GM12878 (cell line): ENCODE measurements around the gene ABCA7. TPM values are rescaled to one million over a fixed set of nuclear protein-coding genes. Genes with fewer than 3 reads are reported as not detected.

Experiments
- ATAC-seq: fragments of 200-7000 bp; cut with Tn5 transposase; 3 replicates; pipeline ENCODE4 v1.9.1; 2020; ENCODE audit warnings: mild to moderate bottlenecking, moderate library complexity
- BruUV-seq: library from RNA; stranded (reverse); fragments of 400-500 nt; replicated peaks from 2 replicates; lab custom pipeline; 2021; lab: Mats Ljungman, UMichigan
- CTCF ChIA-PET: fragments of 300-600 bp; sonication (Branson Sonifier 250); formaldehyde crosslinking; extraction: SDS; loops from one replicate; lab custom pipeline; 2021; ENCODE audit warnings: inconsistent platforms; lab: Yijun Ruan, JAX
- POLR2A ChIA-PET: fragments of 350-600 bp; formaldehyde crosslinking; extraction: SDS; loops from one replicate; lab custom pipeline; 2021; ENCODE audit warnings: inconsistent platforms; lab: Charles Lee
- RAD21 ChIA-PET: fragments of 300-600 bp; sonication (Branson Sonifier 250); formaldehyde crosslinking; loops from one replicate; lab custom pipeline; 2023; ENCODE audit warnings: antibody characterized with exemption; ENCODE audit not compliant: unreplicated experiment; lab: Charles Lee
- SMC1A ChIA-PET: fragments of 300-600 bp; sonication (Branson Sonifier 250); formaldehyde crosslinking; loops from one replicate; lab custom pipeline; 2023; ENCODE audit not compliant: unreplicated experiment, uncharacterized antibody; lab: Charles Lee
- DNase-seq: peaks from one replicate; pipeline ENCODE4 v3.0.0-alpha.2; 2011; ENCODE audit warnings: low read depth, low spot score
- FAIRE-seq: peaks from 3 replicates; lab custom pipeline; 2011; peaks lifted over from hg19 to GRCh38; lab: Jason Lieb, UNC
- H2AFZ ChIP-seq: 2 replicates; pipeline ENCODE4 v1.6.0; 2011; ENCODE audit warnings: low read depth, low read length, control low read depth; ENCODE audit not compliant: control insufficient read depth
- H3K27ac ChIP-seq: 2 replicates; pipeline ENCODE4 v1.5.1; 2011; ENCODE audit warnings: control low read depth; ENCODE audit not compliant: control insufficient read depth, insufficient read depth
- H3K27me3 ChIP-seq, 2 experiments: replicated peaks in 1 of 2; 2 replicates each; pipeline versions ENCODE4 v1.6.0 to v1.6.1; 2011; ENCODE audit warnings: low read length in 1 of 2; ENCODE audit not compliant: control insufficient read depth in 2 of 2, insufficient read depth in 2 of 2
- H3K36me3 ChIP-seq, 2 experiments: 2 replicates each; pipeline ENCODE4 v1.5.1; 2011; ENCODE audit warnings: low read length in 1 of 2; ENCODE audit not compliant: control insufficient read depth in 2 of 2, insufficient read depth in 2 of 2
- H3K4me1 ChIP-seq: 2 replicates; pipeline ENCODE4 v1.6.1; 2011; ENCODE audit warnings: mild to moderate bottlenecking, low read length, moderate library complexity, mixed read lengths; ENCODE audit not compliant: control insufficient read depth, insufficient read depth
- H3K4me2 ChIP-seq: 2 replicates; pipeline ENCODE4 v1.6.0; 2011; ENCODE audit warnings: control low read depth; ENCODE audit not compliant: control insufficient read depth, insufficient read depth
- H3K4me3 ChIP-seq: fragments of 200-600 bp; sonication (generic); 2 replicates; pipeline ENCODE4 v1.5.1; 2016
- H3K79me2 ChIP-seq: 2 replicates; pipeline ENCODE4 v1.6.0; 2011; ENCODE audit warnings: low read length; ENCODE audit not compliant: control insufficient read depth, insufficient read depth
- H3K9ac ChIP-seq: 2 replicates; pipeline ENCODE4 v1.8.0; 2011; ENCODE audit warnings: low read length, control low read depth, mixed read lengths; ENCODE audit not compliant: control insufficient read depth, insufficient read depth
- H3K9me3 ChIP-seq: replicated peaks from 3 replicates; pipeline ENCODE4 v1.5.1; 2011; ENCODE audit warnings: mild to moderate bottlenecking, low read length; ENCODE audit not compliant: control insufficient read depth, insufficient read depth
- H4K20me1 ChIP-seq: 2 replicates; pipeline ENCODE4 v1.6.0; 2011; ENCODE audit not compliant: control insufficient read depth, insufficient read depth
- ATF2 ChIP-seq: IDR thresholded peaks from 2 replicates; pipeline ENCODE4 v1.6.1; 2012; ENCODE audit warnings: low read length, inconsistent platforms
- CEBPB ChIP-seq, 2 experiments: fragments of 150-350 bp in 1 of 2; IDR thresholded peaks; 2 replicates each; pipeline ENCODE4 v1.6.1; 2012 to 2014; ENCODE audit warnings: low read depth in 2 of 2, low read length in 2 of 2, borderline replicate concordance in 1 of 2, inconsistent platforms in 1 of 2
- CREM ChIP-seq: IDR thresholded peaks from 2 replicates; pipeline ENCODE4 v1.6.1; 2014; ENCODE audit warnings: antibody characterized with exemption, low read depth
- CTCF ChIP-seq, 3 experiments: IDR thresholded peaks in 2 of 3; conservative IDR thresholded peaks in 1 of 3; 2 replicates each; pipeline ENCODE4 v1.5.1; 2011; ENCODE audit warnings: low read depth in 3 of 3, low read length in 3 of 3, mild to moderate bottlenecking in 3 of 3, control low read depth in 2 of 3, moderate library complexity in 2 of 3, inconsistent platforms in 1 of 3, mixed read lengths in 1 of 3; ENCODE audit not compliant: control insufficient read depth in 2 of 3, insufficient read depth in 1 of 3; ENCODE audit errors: extremely low read depth in 1 of 3
- E4F1 ChIP-seq: fragments of 450-650 bp; IDR thresholded peaks from 2 replicates; pipeline ENCODE4 v1.6.1; 2018; ENCODE audit warnings: borderline replicate concordance, mild to moderate bottlenecking; ENCODE audit not compliant: partially characterized antibody
- ESRRA ChIP-seq: IDR thresholded peaks from 2 replicates; pipeline ENCODE4 v1.6.1; 2012; ENCODE audit warnings: mild to moderate bottlenecking, low read length, improper control_type of control experiment
- POU2F2 ChIP-seq: IDR thresholded peaks from 3 replicates; pipeline ENCODE4 v1.6.1; 2011; ENCODE audit warnings: low read depth, mild to moderate bottlenecking, low read length, borderline replicate concordance
- SIN3A ChIP-seq: IDR thresholded peaks from 2 replicates; pipeline ENCODE4 v1.6.1; 2012; ENCODE audit warnings: low read depth, low read length, improper control_type of control experiment
- TCF3 ChIP-seq: IDR thresholded peaks from 2 replicates; pipeline ENCODE4 v1.6.1; 2012; ENCODE audit warnings: low read depth, mild to moderate bottlenecking, low read length, borderline replicate concordance; ENCODE audit not compliant: insufficient read depth
- WRNIP1 ChIP-seq: IDR thresholded peaks from 2 replicates; pipeline ENCODE4 v1.6.1; 2011; ENCODE audit warnings: low read depth, low read length, improper control_type of control experiment, borderline replicate concordance
- ZNF622 ChIP-seq: fragments of 450-650 bp; IDR thresholded peaks from 2 replicates; pipeline ENCODE4 v1.6.1; 2017; ENCODE audit warnings: mild to moderate bottlenecking, inconsistent platforms
- WGBS: methylation state at CpG from one replicate; pipeline ENCODE4 v1.1.6; 2016; ENCODE audit warnings: low lambda C conversion rate; ENCODE audit not compliant: insufficient replicate concordance, insufficient coverage; ENCODE audit errors: missing lambda C conversion rate; 5-methylcytosine and 5-hydroxymethylcytosine counted together
- in situ Hi-C: fragments of 300-500 bp; cut with MboI; formaldehyde crosslinking; loops from 9 replicates; pipeline ENCODE4 v1.14.3; 2018; ENCODE audit warnings: mixed read lengths
- intact Hi-C: fragments of 100-400 bp; cut with micrococcal nuclease; formaldehyde crosslinking; loops from one replicate; pipeline ENCODE4 v1.14.2; 2022; ENCODE audit not compliant: unreplicated experiment
- polyA plus RNA-seq, 11 experiments: library from polyadenylated mRNA; depleted of rRNA in 4 of 11; unstranded in 6 of 11; stranded (reverse) in 5 of 11; fragments of >200 nt; fragmentation: Nextera tagmentation in 4 of 11; fragmentation: Illumina TruSeq in 1 of 11; extraction: Ambion mirVana in 4 of 11; extraction: Trizol in 1 of 11; gene quantifications; 1 replicate in 1 of 11; 2 replicates in 10 of 11; pipeline versions ENCODE4 v1.2.1 to v1.2.3, GENCODE V29; 2011 to 2016; ENCODE audit warnings: inconsistent platforms in 2 of 11, missing spikeins in 2 of 11, low read depth in 1 of 11
- total RNA-seq, 4 experiments: library from RNA; depleted of rRNA in 3 of 4; stranded (reverse); fragments of >200 nt in 3 of 4; fragmentation: Illumina TruSeq in 1 of 4; extraction: Trizol in 1 of 4; gene quantifications; 2 replicates each; pipeline versions ENCODE4 v1.2.1 to v1.2.3, GENCODE V29; 2013 to 2021
- TF ChIP-seq, protein P1 (sequence below): IDR thresholded peaks from 2 replicates; pipeline ENCODE4 v1.6.1; 2012; ENCODE audit warnings: low read depth, low read length, improper control_type of control experiment
- TF ChIP-seq, protein P2 (sequence below): fragments of 450-650 bp; formaldehyde crosslinking; IDR thresholded peaks from 2 replicates; pipeline ENCODE4 v1.5.0; 2022; ENCODE audit warnings: mild to moderate bottlenecking, missing genetic modification characterization

Gene ABCA7
- total and polyA plus RNA-seq, 10 of the 15 experiments (the other 5 are each of a cell fraction or from before 2014, with no cell fraction given), result 1.0 to 49.5 (median 14.8) TPM

DNA sequence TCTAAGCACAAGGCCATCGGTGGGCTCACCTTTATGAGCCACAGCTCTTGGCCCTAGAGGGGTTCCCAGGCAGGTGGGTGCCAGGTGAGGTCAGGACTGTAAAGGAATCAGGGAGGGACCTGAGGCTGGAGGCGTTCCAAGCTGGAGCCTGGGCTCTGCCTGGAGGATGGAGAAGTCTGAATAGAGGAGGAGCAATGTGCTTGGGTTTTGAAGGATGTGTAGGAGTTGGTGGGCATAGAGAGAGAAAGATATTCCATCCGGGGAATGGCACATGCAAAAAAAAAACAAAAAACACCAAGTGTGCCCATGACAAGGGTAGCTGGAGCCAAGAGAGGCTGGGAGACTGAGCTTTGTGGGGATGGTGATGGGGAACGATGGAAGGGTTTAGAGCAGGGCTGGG, 37.3 kb upstream of the ABCA7 start:
- Histone ChIP-seq H3K27ac (no peak overlapping the region), H3K4me2 (no peak overlapping the region), H3K36me3 (no peaks in the 10 kb centered on the region; a peak in 1 of 4 replicates), H3K9me3 (no peaks in the 10 kb centered on the region), H3K9ac (no peak overlapping the region), H3K4me1 (no peaks in the 10 kb centered on the region), H4K20me1 (no peaks in the 10 kb centered on the region), H3K79me2 (no peaks in the 10 kb centered on the region), H3K27me3 (peaks cover 3 to 5% of the 10 kb centered on the region in 2 experiments; a peak in 3 of 4 replicates), H3K4me3 (no peak overlapping the region), H2AFZ (no peak overlapping the region)
- FAIRE-seq (no peak), DNase-seq (no peak), ATAC-seq (no peak)
- in situ Hi-C loops, result no loop called here
- BruUV-seq, result no TSS peak
- SMC1A ChIA-PET, result no interaction called here
- intact Hi-C loops, result no loop called here
- POLR2A ChIA-PET, result interaction anchor here (0.6 kb wide), 3 partner anchors 210 to 428 kb away, joined by 3 to 7 read pairs (median 5); partner anchors contain the start of gene ATP5F1D
- CTCF ChIA-PET, result interaction anchor here (0.6 kb wide), 1 partner anchor 215 kb away, joined by 3 read pairs; no protein-coding TSS in a partner anchor
- WGBS, result 43% methylated on average over 4 of the region's 4 CpGs
- RAD21 ChIA-PET, result no interaction called here
- TF ChIP-seq TCF3 (no peak), SIN3A (no peak), E4F1 (no peak), WRNIP1 (no peak), ESRRA (no peak), ATF2 (no peak), CTCF (IDR thresholded peaks at IDR 0.05 in 2 of 3, conservative IDR thresholded peaks at IDR 0.05 in 1 of 3; ENCODE audit: control insufficient read depth in 2 of 3, extremely low read depth in 1 of 3, insufficient read depth in 1 of 3, low read depth in 3 of 3, low read length in 3 of 3) (no peak), POU2F2 (no peak), CREM (no peak), ZNF622 (no peak), CEBPB (IDR thresholded peaks at IDR 0.05; ENCODE audit: borderline replicate concordance in 1 of 2, low read depth in 2 of 2, low read length in 2 of 2) (no peak)
- TF ChIP-seq, protein P1, sequence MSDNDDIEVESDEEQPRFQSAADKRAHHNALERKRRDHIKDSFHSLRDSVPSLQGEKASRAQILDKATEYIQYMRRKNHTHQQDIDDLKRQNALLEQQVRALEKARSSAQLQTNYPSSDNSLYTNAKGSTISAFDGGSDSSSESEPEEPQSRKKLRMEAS, result no peak
- TF ChIP-seq, protein P2, sequence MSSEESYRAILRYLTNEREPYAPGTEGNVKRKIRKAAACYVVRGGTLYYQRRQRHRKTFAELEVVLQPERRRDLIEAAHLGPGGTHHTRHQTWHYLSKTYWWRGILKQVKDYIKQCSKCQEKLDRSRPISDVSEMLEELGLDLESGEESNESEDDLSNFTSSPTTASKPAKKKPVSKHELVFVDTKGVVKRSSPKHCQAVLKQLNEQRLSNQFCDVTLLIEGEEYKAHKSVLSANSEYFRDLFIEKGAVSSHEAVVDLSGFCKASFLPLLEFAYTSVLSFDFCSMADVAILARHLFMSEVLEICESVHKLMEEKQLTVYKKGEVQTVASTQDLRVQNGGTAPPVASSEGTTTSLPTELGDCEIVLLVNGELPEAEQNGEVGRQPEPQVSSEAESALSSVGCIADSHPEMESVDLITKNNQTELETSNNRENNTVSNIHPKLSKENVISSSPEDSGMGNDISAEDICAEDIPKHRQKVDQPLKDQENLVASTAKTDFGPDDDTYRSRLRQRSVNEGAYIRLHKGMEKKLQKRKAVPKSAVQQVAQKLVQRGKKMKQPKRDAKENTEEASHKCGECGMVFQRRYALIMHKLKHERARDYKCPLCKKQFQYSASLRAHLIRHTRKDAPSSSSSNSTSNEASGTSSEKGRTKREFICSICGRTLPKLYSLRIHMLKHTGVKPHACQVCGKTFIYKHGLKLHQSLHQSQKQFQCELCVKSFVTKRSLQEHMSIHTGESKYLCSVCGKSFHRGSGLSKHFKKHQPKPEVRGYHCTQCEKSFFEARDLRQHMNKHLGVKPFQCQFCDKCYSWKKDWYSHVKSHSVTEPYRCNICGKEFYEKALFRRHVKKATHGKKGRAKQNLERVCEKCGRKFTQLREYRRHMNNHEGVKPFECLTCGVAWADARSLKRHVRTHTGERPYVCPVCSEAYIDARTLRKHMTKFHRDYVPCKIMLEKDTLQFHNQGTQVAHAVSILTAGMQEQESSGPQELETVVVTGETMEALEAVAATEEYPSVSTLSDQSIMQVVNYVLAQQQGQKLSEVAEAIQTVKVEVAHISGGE (CRISPR knock-in tag), result no peak
